NOMO-1 treated with dmso at 0.1 percent for 144 hours (cell line): ENCODE results near the gene COG3.
"Not testable (repeated sequence)": the region's sequence is repeated elsewhere in the genome, so short reads cannot be mapped to it uniquely, and the experiment has no call there.

Experiments
- DNase-seq: peaks from one replicate; lab custom pipeline; 2025; ENCODE audit not compliant: unreplicated experiment; lab: John Stamatoyannopoulos, UW

Gene COG3

GRCh38 chr13:45464687-45465453 lies at the start of gene COG3:
Gene COG3, plus strand, starts transcription at chr13:45464939. Its CDS starts 98 bp downstream, at chr13:45465037.
- peak; percentile 92 for DNase-seq

GRCh38 chr13:45415112-45415511 lies 49.6 kb upstream of the COG3 start:
- DNase-seq: no peak

GRCh38 chr13:45416516-45417128 lies 48.1 kb upstream of the COG3 start:
- DNase-seq: no peak

GRCh38 chr13:45417790-45418534 lies 46.8 kb upstream of the COG3 start, which contains the start of gene SLC25A30:
Gene SLC25A30, minus strand, starts transcription at chr13:45418373. Its CDS starts 6,948 bp downstream, at chr13:45411425.
- DNase-seq: peak; percentile 95

- not testable (repeated sequence) for DNase-seq
These were observed 45.4 kb upstream of the COG3 start for GRCh38 chr13:45419389-45419788.

- DNase-seq: no peak
These were observed 44.8 kb upstream of the COG3 start for GRCh38 chr13:45419945-45420344.

- DNase-seq: no peak
These were observed 41.9 kb upstream of the COG3 start for GRCh38 chr13:45422731-45423292.

GRCh38 chr13:45426056-45426841 lies 38.5 kb upstream of the COG3 start:
- not testable (repeated sequence) for DNase-seq

GRCh38 chr13:45432737-45433380 lies 31.9 kb upstream of the COG3 start:
- DNase-seq: no peak

GRCh38 chr13:45433381-45433790 lies 31.4 kb upstream of the COG3 start:
- DNase-seq: no peak

- DNase-seq: no peak
These were observed 30.0 kb upstream of the COG3 start for GRCh38 chr13:45434556-45435371.

GRCh38 chr13:45436332-45436731 lies 28.4 kb upstream of the COG3 start:
- DNase-seq: no peak

- DNase-seq: no peak
These were observed 27.8 kb upstream of the COG3 start for GRCh38 chr13:45436953-45437352.

GRCh38 chr13:45437947-45438346 lies 26.8 kb upstream of the COG3 start:
- no peak for DNase-seq

GRCh38 chr13:45439008-45439407 lies 25.7 kb upstream of the COG3 start:
- no peak for DNase-seq

- DNase-seq: no peak
These were observed 24.8 kb upstream of the COG3 start for GRCh38 chr13:45439781-45440462.

- no peak for DNase-seq
These were observed 23.1 kb upstream of the COG3 start for GRCh38 chr13:45441633-45442032.

- DNase-seq: no peak
These were observed 19.7 kb upstream of the COG3 start for GRCh38 chr13:45445053-45445452.

- DNase-seq: no peak
These were observed 18.6 kb upstream of the COG3 start for GRCh38 chr13:45446181-45446580.
